CD4-positive, CD25-positive, alpha-beta regulatory T cell (primary cell): ENCODE results near the gene FSTL4. TPM values are rescaled to one million over a fixed set of nuclear protein-coding genes. Genes with fewer than 3 reads are reported as not detected.
A peak's percentile ranks its signal among the peaks of the same experiment; 100 is the strongest.
"Not testable (repeated sequence)": the region's sequence is repeated elsewhere in the genome, so short reads cannot be mapped to it uniquely, and the experiment has no call there.

Experiments
- ATAC-seq, 2 donors: fragments of 150-1000 bp; cut with Tn5 transposase; one replicate each; pipeline ENCODE4 v1.10.0; 2021; ENCODE audit warnings: low read depth in 2 of 2, moderate number of reproducible peaks in 2 of 2, moderate library complexity in 1 of 2
- DNase-seq, 3 donors: peaks; one replicate each; pipeline versions ENCODE4 v3.0.0 to v3.0.0-alpha.2; 2012 to 2022; ENCODE audit warnings: mixed read lengths in 1 of 3
- H3K27ac ChIP-seq: one replicate; pipeline ENCODE4 v1.7.0; 2013; ENCODE audit warnings: mild to moderate bottlenecking, low read length; ENCODE audit not compliant: insufficient read depth, poor library complexity, severe bottlenecking
- H3K27me3 ChIP-seq: one replicate; pipeline ENCODE4 v1.7.0; 2013; ENCODE audit warnings: low read length; ENCODE audit not compliant: control insufficient read depth, insufficient read depth
- H3K36me3 ChIP-seq: one replicate; pipeline ENCODE4 v1.7.0; 2013; ENCODE audit warnings: mild to moderate bottlenecking, low read length, moderate library complexity; ENCODE audit not compliant: control insufficient read depth, insufficient read depth
- H3K4me1 ChIP-seq: 2 replicates; pipeline ENCODE4 v1.7.0; 2013; ENCODE audit warnings: mild to moderate bottlenecking, low read length; ENCODE audit not compliant: insufficient read depth, control insufficient read depth, poor library complexity, severe bottlenecking
- H3K4me3 ChIP-seq: one replicate; pipeline ENCODE4 v1.7.0; 2013; ENCODE audit warnings: low read depth, mild to moderate bottlenecking, low read length, moderate library complexity
- H3K9me3 ChIP-seq, 2 experiments: 1 replicate in 1 of 2; 2 replicates in 1 of 2; pipeline ENCODE4 v1.7.0; 2013; ENCODE audit warnings: low read length in 2 of 2, mild to moderate bottlenecking in 1 of 2, moderate library complexity in 1 of 2; ENCODE audit not compliant: control insufficient read depth in 2 of 2
- H3K27ac Mint-ChIP-seq, 3 donors: one replicate each; pipeline ENCODE4 v1.8.0; 2020 to 2022; ENCODE audit warnings: mild to moderate bottlenecking in 3 of 3, mixed read lengths in 3 of 3, moderate library complexity in 2 of 3
- H3K27me3 Mint-ChIP-seq: one replicate; pipeline ENCODE4 v1.8.0; 2022; ENCODE audit warnings: mild to moderate bottlenecking, mixed read lengths
- H3K36me3 Mint-ChIP-seq: one replicate; pipeline ENCODE4 v1.8.0; 2020; ENCODE audit warnings: mixed read lengths
- H3K4me1 Mint-ChIP-seq, 4 donors: one replicate each; pipeline ENCODE4 v1.8.0; 2020 to 2022; ENCODE audit warnings: mixed read lengths in 4 of 4, mild to moderate bottlenecking in 1 of 4
- H3K4me3 Mint-ChIP-seq, 4 donors: one replicate each; pipeline ENCODE4 v1.8.0; 2020 to 2022; ENCODE audit warnings: mild to moderate bottlenecking in 4 of 4, mixed read lengths in 4 of 4, moderate library complexity in 3 of 4
- H3K9me3 Mint-ChIP-seq, 7 donors: one replicate each; pipeline ENCODE4 v1.8.0; 2020 to 2022; ENCODE audit warnings: mixed read lengths in 7 of 7, mild to moderate bottlenecking in 3 of 7, moderate library complexity in 2 of 7
- polyA plus RNA-seq, 4 donors: library from polyadenylated mRNA; unstranded; fragments of 300-500 nt; fragmentation: Illumina TruSeq; gene quantifications; one replicate each; pipeline ENCODE4 v1.2.3, GENCODE V29; 2021
- total RNA-seq: library from RNA; stranded (reverse); gene quantifications from one replicate; pipeline ENCODE4 v1.2.3, GENCODE V29; 2022

Gene FSTL4
- total and polyA plus RNA-seq, 5 donors from 2014 or later = 0.57 TPM; not detected in 4

GRCh38 chr5:133397990-133398645 is 214.2 kb downstream of the FSTL4 start:
- Mint-ChIP-seq H3K27ac (peak overlapping the region in 1 of 3 donors; percentile 33), H3K9me3 (peaks cover 0 to 2% (median 0%) of the 10 kb centered on the region in 7 donors), H3K36me3 (no peaks in the 10 kb centered on the region), H3K4me1 (peaks cover 4 to 23% (median 9%) of the 10 kb centered on the region in 4 donors), H3K4me3 (peak overlapping the region in 1 of 4 donors; percentile 30), H3K27me3 (no peaks in the 10 kb centered on the region)
- no peaks in the 10 kb centered on the region for H3K27me3 ChIP-seq
- H3K4me1 ChIP-seq = peaks cover 7% of the 10 kb centered on the region
- ATAC-seq = no peak
- H3K27ac ChIP-seq = no peak overlapping the region
- H3K9me3 ChIP-seq = no peaks in the 10 kb centered on the region
- DNase-seq = no peak
- no peaks in the 10 kb centered on the region for H3K36me3 ChIP-seq
- H3K4me3 ChIP-seq = no peak overlapping the region

- Mint-ChIP-seq H3K36me3 (no peaks in the 10 kb centered on the region), H3K27me3 (no peaks in the 10 kb centered on the region), H3K4me1 (peaks cover 4 to 23% (median 9%) of the 10 kb centered on the region in 4 donors), H3K4me3 (peak overlapping the region in 1 of 4 donors; percentile 53), H3K27ac (no peak overlapping the region), H3K9me3 (peaks cover 0 to 2% (median 0%) of the 10 kb centered on the region in 7 donors)
- Histone ChIP-seq H3K9me3 (no peaks in the 10 kb centered on the region), H3K4me1 (peaks cover 7% of the 10 kb centered on the region), H3K27ac (no peak overlapping the region), H3K4me3 (no peak overlapping the region), H3K27me3 (no peaks in the 10 kb centered on the region), H3K36me3 (no peaks in the 10 kb centered on the region)
- DNase-seq (no peak), ATAC-seq (no peak)
Observed at GRCh38 chr5:133397348-133397747, 215.0 kb downstream of the FSTL4 start.

- Histone ChIP-seq H3K27me3 (no peaks in the 10 kb centered on the region), H3K9me3 (no peaks in the 10 kb centered on the region), H3K27ac (no peak overlapping the region), H3K4me1 (peaks cover 7% of the 10 kb centered on the region), H3K4me3 (no peak overlapping the region), H3K36me3 (no peaks in the 10 kb centered on the region)
- H3K4me3 Mint-ChIP-seq = no peak overlapping the region
- H3K9me3 Mint-ChIP-seq = peaks cover 0 to 2% (median 0%) of the 10 kb centered on the region in 7 donors
- no peaks in the 10 kb centered on the region for H3K27me3 Mint-ChIP-seq
- peak overlapping the region in 1 of 3 donors; percentile 45 for H3K27ac Mint-ChIP-seq
- DNase-seq (peak in 1 of 3 donors; percentile 8), ATAC-seq (peak in 1 of 2 donors; percentile 37)
- H3K36me3 Mint-ChIP-seq = no peaks in the 10 kb centered on the region
- peaks cover 4 to 23% (median 9%) of the 10 kb centered on the region in 4 donors for H3K4me1 Mint-ChIP-seq
Observed at GRCh38 chr5:133396814-133397213, 215.5 kb downstream of the FSTL4 start.

GRCh38 chr5:133396187-133396741 is 216.1 kb downstream of the FSTL4 start:
- H3K27me3 Mint-ChIP-seq = no peaks in the 10 kb centered on the region
- no peak overlapping the region for H3K27ac ChIP-seq
- H3K4me3 Mint-ChIP-seq = no peak overlapping the region
- peaks cover 4 to 23% (median 9%) of the 10 kb centered on the region in 4 donors for H3K4me1 Mint-ChIP-seq
- peaks cover 0 to 2% (median 0%) of the 10 kb centered on the region in 7 donors for H3K9me3 Mint-ChIP-seq
- peak overlapping the region in 1 of 3 donors; percentile 45 for H3K27ac Mint-ChIP-seq
- H3K27me3 ChIP-seq = no peaks in the 10 kb centered on the region
- H3K4me3 ChIP-seq = no peak overlapping the region
- no peaks in the 10 kb centered on the region for H3K9me3 ChIP-seq
- H3K36me3 ChIP-seq = no peaks in the 10 kb centered on the region
- DNase-seq (no peak), ATAC-seq (no peak)
- H3K4me1 ChIP-seq = peaks cover 7% of the 10 kb centered on the region
- no peaks in the 10 kb centered on the region for H3K36me3 Mint-ChIP-seq

- H3K36me3 ChIP-seq, DNase-seq, H3K9me3 Mint-ChIP-seq, H3K36me3 Mint-ChIP-seq, H3K9me3 ChIP-seq, ATAC-seq, H3K27me3 ChIP-seq, H3K4me1 ChIP-seq, H3K27me3 Mint-ChIP-seq, H3K27ac ChIP-seq, H3K4me3 Mint-ChIP-seq, H3K27ac Mint-ChIP-seq, H3K4me3 ChIP-seq: not testable (repeated sequence)
- peaks cover 4 to 23% (median 9%) of the 10 kb centered on the region in 4 donors for H3K4me1 Mint-ChIP-seq
Observed at GRCh38 chr5:133395207-133395606, 217.1 kb downstream of the FSTL4 start.

GRCh38 chr5:133394477-133394817 is 217.9 kb downstream of the FSTL4 start:
- not testable (repeated sequence) for H3K9me3 Mint-ChIP-seq, DNase-seq, H3K36me3 ChIP-seq, H3K4me3 Mint-ChIP-seq, H3K9me3 ChIP-seq, H3K4me3 ChIP-seq, H3K27me3 ChIP-seq, H3K27ac Mint-ChIP-seq, H3K4me1 ChIP-seq, H3K27me3 Mint-ChIP-seq, H3K36me3 Mint-ChIP-seq, ATAC-seq, H3K27ac ChIP-seq
- H3K4me1 Mint-ChIP-seq = peaks cover 4 to 21% (median 8%) of the 10 kb centered on the region in 4 donors

- Mint-ChIP-seq H3K36me3 (no peaks in the 10 kb centered on the region), H3K27me3 (peaks cover 11% of the 10 kb centered on the region), H3K4me3 (no peak overlapping the region), H3K9me3 (peaks cover 0 to 2% (median 0%) of the 10 kb centered on the region in 7 donors), H3K4me1 (peaks cover 4 to 20% (median 7%) of the 10 kb centered on the region in 4 donors), H3K27ac (no peak overlapping the region)
- H3K27me3 ChIP-seq = no peaks in the 10 kb centered on the region
- H3K27ac ChIP-seq = no peak overlapping the region
- no peak for ATAC-seq
- peaks cover 7% of the 10 kb centered on the region for H3K4me1 ChIP-seq
- H3K36me3 ChIP-seq = no peaks in the 10 kb centered on the region
- H3K4me3 ChIP-seq = no peak overlapping the region
- H3K9me3 ChIP-seq = no peaks in the 10 kb centered on the region
- DNase-seq = no peak
Observed at GRCh38 chr5:133393776-133394476, 218.4 kb downstream of the FSTL4 start.
